GM20000 (cell line): ENCODE measurements around the gene CROCC.

Experiments
- DNase-seq: peaks from one replicate; pipeline ENCODE4 v3.0.0; 2012; ENCODE audit warnings: low spot score
- TF ChIP-seq, protein P1 (sequence below): IDR thresholded peaks from 2 replicates; pipeline ENCODE4 v1.5.1; 2012; ENCODE audit warnings: mild to moderate bottlenecking, control low read depth; ENCODE audit errors: extremely low read depth, missing control alignments

Gene CROCC

GRCh38 chr1:16993521-16994038 is 71.8 kb downstream of the CROCC start:
- TF ChIP-seq, protein P1, sequence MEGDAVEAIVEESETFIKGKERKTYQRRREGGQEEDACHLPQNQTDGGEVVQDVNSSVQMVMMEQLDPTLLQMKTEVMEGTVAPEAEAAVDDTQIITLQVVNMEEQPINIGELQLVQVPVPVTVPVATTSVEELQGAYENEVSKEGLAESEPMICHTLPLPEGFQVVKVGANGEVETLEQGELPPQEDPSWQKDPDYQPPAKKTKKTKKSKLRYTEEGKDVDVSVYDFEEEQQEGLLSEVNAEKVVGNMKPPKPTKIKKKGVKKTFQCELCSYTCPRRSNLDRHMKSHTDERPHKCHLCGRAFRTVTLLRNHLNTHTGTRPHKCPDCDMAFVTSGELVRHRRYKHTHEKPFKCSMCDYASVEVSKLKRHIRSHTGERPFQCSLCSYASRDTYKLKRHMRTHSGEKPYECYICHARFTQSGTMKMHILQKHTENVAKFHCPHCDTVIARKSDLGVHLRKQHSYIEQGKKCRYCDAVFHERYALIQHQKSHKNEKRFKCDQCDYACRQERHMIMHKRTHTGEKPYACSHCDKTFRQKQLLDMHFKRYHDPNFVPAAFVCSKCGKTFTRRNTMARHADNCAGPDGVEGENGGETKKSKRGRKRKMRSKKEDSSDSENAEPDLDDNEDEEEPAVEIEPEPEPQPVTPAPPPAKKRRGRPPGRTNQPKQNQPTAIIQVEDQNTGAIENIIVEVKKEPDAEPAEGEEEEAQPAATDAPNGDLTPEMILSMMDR: no peak
- no peak for DNase-seq

GRCh38 chr1:16996845-16997244 is 75.1 kb downstream of the CROCC start:
- TF ChIP-seq, protein P1: no peak
- DNase-seq: no peak

DNA sequence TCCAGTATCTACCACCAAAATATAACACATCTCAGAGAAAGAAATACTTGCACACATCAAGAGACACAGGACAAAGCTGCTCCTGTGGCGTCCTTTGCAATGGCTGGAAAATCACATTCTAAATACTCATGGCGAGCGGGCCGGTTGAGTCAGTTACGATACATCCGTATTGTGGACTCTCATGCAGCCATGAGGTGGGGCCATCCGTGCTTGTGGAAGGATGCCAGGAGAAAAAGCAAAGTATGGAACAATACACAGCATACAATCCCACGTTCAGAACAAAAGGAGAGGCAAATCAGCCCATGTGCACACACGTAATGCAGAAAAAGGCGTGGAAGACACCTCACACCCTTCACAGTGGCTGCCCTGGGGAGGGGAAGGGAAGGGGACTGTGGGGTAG is 76.9 kb downstream of the CROCC start:
- TF ChIP-seq, protein P1: no peak
- no peak for DNase-seq

DNA sequence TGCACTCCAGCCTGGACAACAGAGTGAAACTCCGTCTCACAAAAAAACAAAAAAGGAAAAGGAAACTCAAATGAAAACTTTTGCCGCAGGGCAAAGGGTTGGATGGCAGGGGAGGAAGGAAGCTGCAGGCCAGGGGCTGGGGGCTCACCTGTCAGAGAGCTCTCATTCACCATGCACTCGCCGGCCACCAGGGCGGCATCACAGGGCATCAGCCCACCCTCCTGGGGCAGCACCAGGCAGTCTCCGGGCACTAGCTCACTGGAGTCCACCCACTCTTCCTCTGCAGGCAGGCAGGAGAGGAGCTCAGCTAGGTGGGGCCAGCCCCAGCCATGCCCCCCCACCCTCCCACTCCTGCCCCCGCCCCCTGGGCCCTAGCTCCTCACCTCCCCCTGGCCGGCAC is 78.1 kb downstream of the CROCC start:
- TF ChIP-seq, protein P1: no peak
- peak; percentile 11 for DNase-seq

DNA sequence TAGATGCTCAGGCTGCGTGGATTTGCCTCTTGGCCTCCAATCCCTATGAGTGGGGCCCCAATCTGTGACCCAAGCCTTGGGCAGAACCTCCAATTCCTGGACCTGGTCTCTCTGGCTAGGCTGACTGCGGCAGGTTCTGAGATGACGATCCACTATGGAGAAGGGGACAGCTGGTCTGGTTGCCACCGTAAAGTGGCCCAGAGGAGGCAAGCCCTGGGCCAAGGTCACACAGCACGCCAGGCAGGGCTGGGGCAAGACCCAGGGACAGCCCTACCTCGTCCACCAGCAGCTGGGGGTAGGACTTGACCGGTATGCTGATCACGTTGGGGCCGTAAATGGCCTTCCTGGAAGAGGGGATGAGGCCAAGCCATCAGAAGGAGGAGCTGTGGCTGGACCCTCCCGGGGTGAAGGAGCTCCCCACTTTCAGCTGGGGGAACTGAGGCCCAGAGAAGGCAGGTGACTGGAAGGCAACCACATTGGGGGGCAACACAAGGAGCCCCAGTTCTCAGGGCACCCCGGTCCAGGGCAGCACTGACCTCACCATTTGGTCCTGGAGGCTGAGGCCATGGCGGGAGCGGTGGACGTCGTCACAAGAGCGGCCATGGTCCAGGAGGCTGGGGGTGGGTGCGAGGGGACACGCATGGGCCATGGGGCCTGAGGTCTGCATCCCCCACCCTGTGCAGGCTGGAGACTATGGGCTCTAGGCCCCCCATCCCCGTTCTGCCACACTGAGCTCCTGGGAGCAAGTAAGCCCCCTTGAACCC is 80.2 kb downstream of the CROCC start:
- no peak for DNase-seq
- TF ChIP-seq, protein P1: no peak

DNA sequence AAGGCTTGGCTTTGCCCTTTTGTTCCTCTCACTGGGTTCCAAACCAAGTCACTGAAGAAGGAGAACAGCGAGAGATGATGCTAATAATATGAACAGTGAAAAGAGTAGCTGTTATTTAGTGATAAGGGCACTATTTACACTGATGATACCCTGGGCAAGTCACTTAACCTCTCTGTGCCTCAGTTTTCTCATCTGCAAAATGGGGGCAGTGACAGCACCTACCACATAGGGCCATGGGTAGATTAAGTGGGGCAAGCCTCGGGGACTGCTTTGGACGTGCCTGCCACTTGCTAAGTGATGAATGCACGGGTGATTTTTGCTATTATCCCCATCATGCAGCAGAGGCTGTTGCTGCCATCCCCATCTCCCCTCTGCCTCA is 80.8 kb downstream of the CROCC start:
- TF ChIP-seq, protein P1: no peak
- no peak for DNase-seq

- TF ChIP-seq, protein P1: no peak
- no peak for DNase-seq
Measured at GRCh38 chr1:17004466-17005364, 83.0 kb downstream of the CROCC start.
